Measurements from ENCODE around the gene CPNE2.
"Not testable (repeated sequence)": the region's sequence is repeated elsewhere in the genome, so short reads cannot be mapped to it uniquely, and the experiment has no call there.

The CPNE2 gene

DNA sequence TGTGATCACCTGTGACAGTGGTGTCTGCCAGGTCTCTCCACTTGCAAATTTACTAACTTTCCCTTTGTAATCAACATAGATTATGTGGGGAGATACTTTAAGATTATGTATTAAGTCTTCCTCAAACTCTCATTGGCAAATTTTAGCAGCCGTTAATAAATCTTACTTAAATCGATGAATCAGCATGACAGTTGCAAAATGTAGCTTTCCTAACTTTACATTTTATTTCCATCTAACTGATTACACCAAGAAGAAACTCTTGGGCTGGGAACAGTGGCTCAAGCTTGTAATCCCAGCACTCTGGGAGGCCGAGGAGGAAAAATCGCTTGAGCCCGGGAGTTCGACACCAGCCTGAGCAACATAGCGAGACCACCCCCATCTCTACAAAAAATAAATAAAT, 23.3 kb upstream of the CPNE2 start:
- DNase-seq (ENCODE audit: low spot score) = no peak
- TF ChIP-seq, protein P1, sequence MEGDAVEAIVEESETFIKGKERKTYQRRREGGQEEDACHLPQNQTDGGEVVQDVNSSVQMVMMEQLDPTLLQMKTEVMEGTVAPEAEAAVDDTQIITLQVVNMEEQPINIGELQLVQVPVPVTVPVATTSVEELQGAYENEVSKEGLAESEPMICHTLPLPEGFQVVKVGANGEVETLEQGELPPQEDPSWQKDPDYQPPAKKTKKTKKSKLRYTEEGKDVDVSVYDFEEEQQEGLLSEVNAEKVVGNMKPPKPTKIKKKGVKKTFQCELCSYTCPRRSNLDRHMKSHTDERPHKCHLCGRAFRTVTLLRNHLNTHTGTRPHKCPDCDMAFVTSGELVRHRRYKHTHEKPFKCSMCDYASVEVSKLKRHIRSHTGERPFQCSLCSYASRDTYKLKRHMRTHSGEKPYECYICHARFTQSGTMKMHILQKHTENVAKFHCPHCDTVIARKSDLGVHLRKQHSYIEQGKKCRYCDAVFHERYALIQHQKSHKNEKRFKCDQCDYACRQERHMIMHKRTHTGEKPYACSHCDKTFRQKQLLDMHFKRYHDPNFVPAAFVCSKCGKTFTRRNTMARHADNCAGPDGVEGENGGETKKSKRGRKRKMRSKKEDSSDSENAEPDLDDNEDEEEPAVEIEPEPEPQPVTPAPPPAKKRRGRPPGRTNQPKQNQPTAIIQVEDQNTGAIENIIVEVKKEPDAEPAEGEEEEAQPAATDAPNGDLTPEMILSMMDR (IDR thresholded peaks at IDR 0.05; ENCODE audit: borderline replicate concordance, control extremely low read depth, extremely low read depth, insufficient read depth, missing control alignments) = no peak
- in situ Hi-C loops (cut with MboI; ENCODE audit: low sequenced_read_pairs, unreplicated experiment) = no loop called here

GRCh38 chr16:57069635-57070370, 22.6 kb upstream of the CPNE2 start:
- TF ChIP-seq, protein P1 (IDR thresholded peaks at IDR 0.05; ENCODE audit: borderline replicate concordance, control extremely low read depth, extremely low read depth, insufficient read depth, missing control alignments) = no peak
- DNase-seq (ENCODE audit: low spot score) = no peak
- in situ Hi-C loops (cut with MboI; ENCODE audit: low sequenced_read_pairs, unreplicated experiment) = no loop called here

- TF ChIP-seq, protein P1 (IDR thresholded peaks at IDR 0.05; ENCODE audit: borderline replicate concordance, control extremely low read depth, extremely low read depth, insufficient read depth, missing control alignments) = no peak
- no peak for DNase-seq (ENCODE audit: low spot score)
- in situ Hi-C loops (cut with MboI; ENCODE audit: low sequenced_read_pairs, unreplicated experiment) = no loop called here
Measured at GRCh38 chr16:57070424-57070823, 22.0 kb upstream of the CPNE2 start.

DNA sequence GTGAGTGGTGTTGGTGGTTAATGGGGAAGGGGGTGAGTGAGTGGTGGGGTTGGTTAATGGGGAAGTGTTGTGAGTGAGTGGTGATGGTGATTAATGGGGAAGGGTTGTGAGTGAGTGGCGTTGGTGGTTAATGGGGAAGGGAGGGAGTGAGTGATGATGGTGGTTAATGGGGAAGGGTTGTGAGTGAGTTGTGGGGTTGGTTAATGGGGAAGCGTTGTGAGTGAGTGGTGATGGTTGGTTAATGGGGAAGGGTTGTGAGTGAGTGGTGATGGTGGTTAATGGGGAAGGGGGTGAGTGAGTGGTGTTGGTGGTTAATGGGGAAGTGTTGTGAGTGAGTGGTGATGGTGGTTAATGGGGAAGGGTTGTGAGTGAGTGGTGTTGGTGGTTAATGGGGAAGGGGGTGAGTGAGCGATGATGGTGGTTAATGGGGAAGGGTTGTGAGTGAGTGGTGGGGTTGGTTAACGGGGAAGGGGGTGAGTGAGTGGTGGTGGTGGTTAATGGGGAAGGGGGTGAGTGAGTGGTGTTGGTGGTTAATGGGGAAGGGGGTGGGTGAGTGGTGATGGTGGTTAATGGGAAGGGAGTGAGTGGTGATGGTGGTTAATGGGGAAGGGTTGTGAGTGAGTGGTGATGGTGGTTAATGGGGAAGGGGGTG, 21.2 kb upstream of the CPNE2 start:
- in situ Hi-C loops (cut with MboI; ENCODE audit: low sequenced_read_pairs, unreplicated experiment) = not testable (repeated sequence)

DNA sequence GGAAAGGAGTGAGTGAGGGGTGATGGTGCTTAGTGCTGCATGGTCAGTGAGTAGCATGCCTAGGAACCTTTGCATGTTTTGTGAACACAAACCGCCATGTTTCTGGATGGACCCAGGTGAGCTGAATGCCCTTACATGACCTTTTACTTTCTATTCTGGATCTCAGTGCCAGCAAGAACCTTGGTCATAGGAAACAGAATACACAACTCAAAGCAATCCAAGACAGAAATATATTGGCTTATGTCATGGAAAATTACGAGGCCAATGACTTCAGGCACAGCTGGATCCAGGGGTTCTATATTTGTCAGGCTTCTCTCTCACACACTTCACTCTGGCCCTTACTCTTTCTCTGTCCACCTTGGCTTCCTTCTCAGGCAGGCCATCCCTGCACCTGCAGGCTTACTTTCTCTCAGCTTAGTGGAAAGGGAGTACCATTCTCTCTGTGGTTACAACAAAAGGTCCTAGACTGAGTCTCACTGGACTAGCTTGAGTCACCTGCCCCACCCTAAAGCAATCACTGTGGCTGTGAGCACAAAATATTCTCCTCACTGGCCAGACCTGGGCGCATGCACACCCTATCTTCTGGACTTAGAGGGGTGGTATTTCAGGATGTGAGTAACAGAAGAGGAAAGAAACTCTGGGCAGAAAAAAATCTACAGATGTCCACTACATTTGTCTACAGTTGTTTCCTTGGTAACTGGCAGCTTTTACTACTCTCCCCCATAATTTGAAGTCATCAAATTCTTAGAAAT, 20.4 kb upstream of the CPNE2 start:
- in situ Hi-C loops (cut with MboI; ENCODE audit: low sequenced_read_pairs, unreplicated experiment) = no loop called here
- no peak for DNase-seq (ENCODE audit: low spot score)
- TF ChIP-seq, protein P1 (IDR thresholded peaks at IDR 0.05; ENCODE audit: borderline replicate concordance, control extremely low read depth, extremely low read depth, insufficient read depth, missing control alignments) = no peak

More for the DNA sequence above, 21.2 kb upstream of the CPNE2 start:
- not testable (repeated sequence) for DNase-seq (ENCODE audit: low spot score)

GRCh38 chr16:57072616-57073275, 19.6 kb upstream of the CPNE2 start:
- no peak for DNase-seq (ENCODE audit: low spot score)
- TF ChIP-seq, protein P1 (IDR thresholded peaks at IDR 0.05; ENCODE audit: borderline replicate concordance, control extremely low read depth, extremely low read depth, insufficient read depth, missing control alignments) = no peak
- in situ Hi-C loops (cut with MboI; ENCODE audit: low sequenced_read_pairs, unreplicated experiment) = no loop called here
